Measurements from ENCODE around the gene TCL1B. TPM values are rescaled to one million over a fixed set of nuclear protein-coding genes. Genes with fewer than 3 reads are reported as not detected.

The TCL1B gene
- total and polyA plus RNA-seq, 2 of the 8 experiments (the other 6 are each of a cell fraction or from before 2014, with no cell fraction given), result 9.6 to 11.5 TPM

GRCh38 chr14:95697764-95698163, 11.5 kb downstream of the TCL1B start:
- Histone ChIP-seq H3K23me2 (ENCODE audit: low read depth, low read length) (no peaks in the 10 kb centered on the region), H2BK5ac (ENCODE audit: low read depth, low read length) (no peak overlapping the region), H2BK12ac (ENCODE audit: low read depth, low read length) (no peak overlapping the region), H4K5ac (ENCODE audit: insufficient read length, low read depth, low read length) (no peak overlapping the region), H2BK120ac (replicated peaks; ENCODE audit: low read depth, low read length) (no peak overlapping the region), H3K4me1 (replicated peaks in 1 of 4; ENCODE audit: control insufficient read depth in 3 of 4, insufficient read depth in 4 of 4, low read length in 3 of 4) (peaks cover 6 to 18% (median 13%) of the 10 kb centered on the region in 4 experiments), H2BK15ac (ENCODE audit: low read length) (no peak overlapping the region), H2BK20ac (ENCODE audit: low read length) (no peak overlapping the region), H3K4me3 (ENCODE audit: extremely low read depth in 1 of 4, insufficient read depth in 2 of 4, low read depth in 3 of 4, low read length in 4 of 4) (no peak overlapping the region), H3K23ac (ENCODE audit: insufficient read length) (no peak overlapping the region), H3K56ac (replicated peaks; ENCODE audit: insufficient read length, low read depth, low read length) (no peak overlapping the region), H4K8ac (ENCODE audit: extremely low read depth, insufficient read depth, low read length) (no peak overlapping the region), H3K9me3 (ENCODE audit: insufficient read depth in 2 of 2, low read depth in 1 of 2, low read length in 1 of 2) (no peaks in the 10 kb centered on the region), H3K9ac (replicated peaks in 1 of 4; ENCODE audit: extremely low read depth in 1 of 4, low read depth in 3 of 4, low read length in 3 of 4) (no peak overlapping the region), H3K36me3 (ENCODE audit: control insufficient read depth in 2 of 4, insufficient read depth in 4 of 4, low read length in 3 of 4) (no peaks in the 10 kb centered on the region), H4K20me1 (replicated peaks in 1 of 2; ENCODE audit: control insufficient read depth in 1 of 2, insufficient read depth in 2 of 2, low read length in 2 of 2) (peaks cover 1 to 3% of the 10 kb centered on the region in 2 experiments), H3K79me1 (ENCODE audit: low read depth, low read length) (no peaks in the 10 kb centered on the region), H3K4ac (replicated peaks; ENCODE audit: insufficient read length, low read depth, low read length) (no peak overlapping the region), H3K18ac (ENCODE audit: extremely low read depth, low read length) (no peak overlapping the region), H3K4me2 (ENCODE audit: insufficient read depth in 1 of 2, low read depth in 2 of 2, low read length in 2 of 2) (no peak overlapping the region), H3K79me2 (ENCODE audit: control insufficient read depth in 1 of 2, insufficient read depth in 2 of 2, low read length in 2 of 2) (no peaks in the 10 kb centered on the region), H3K27me3 (replicated peaks in 1 of 4; ENCODE audit: control insufficient read depth in 3 of 4, extremely low read depth in 1 of 4, insufficient read depth in 3 of 4, low read length in 3 of 4) (peaks cover 22 to 55% (median 49%) of the 10 kb centered on the region in 4 experiments), H3K27ac (ENCODE audit: low read depth, low read length) (no peak overlapping the region), H3K14ac (ENCODE audit: insufficient read length) (no peak overlapping the region), H2AK5ac (ENCODE audit: low read depth, low read length) (no peak overlapping the region), H2AFZ (ENCODE audit: low read length) (no peak overlapping the region), H4K91ac (replicated peaks; ENCODE audit: insufficient read length, low read length) (no peak overlapping the region)
- DNase-seq (ENCODE audit: low read depth in 1 of 2, low spot score in 2 of 2), result no peak
- no peak for TF ChIP-seq SP2 (IDR thresholded peaks at IDR 0.05; ENCODE audit: low read length)
- no peak for TF ChIP-seq POU5F1 (IDR thresholded peaks at IDR 0.05; ENCODE audit: low read depth, low read length)
- no peak for TF ChIP-seq FOSL1 (IDR thresholded peaks at IDR 0.05; ENCODE audit: insufficient read depth, low read depth, low read length)
- TF ChIP-seq EZH2 (IDR thresholded peaks at IDR 0.05; ENCODE audit: low read depth, low read length, severe bottlenecking), result no peak
- no peak for TF ChIP-seq MAX (IDR thresholded peaks at IDR 0.05)
- no peak for TF ChIP-seq MAFK (IDR thresholded peaks at IDR 0.05; ENCODE audit: low read depth, low read length)
- no peak for TF ChIP-seq KDM4A (IDR thresholded peaks at IDR 0.05; ENCODE audit: low read depth, low read length, severe bottlenecking)
- 75% methylated on average over 7 of the region's 7 CpGs; no CpG with 5 or more reads in 1 of the 2 experiments for WGBS, 2 experiments (ENCODE audit: extremely low coverage in 1 of 2, insufficient coverage in 1 of 2, insufficient read length in 1 of 2, insufficient replicate concordance in 2 of 2, low coverage in 1 of 2, low lambda C conversion rate in 2 of 2, missing lambda C conversion rate in 1 of 2)
- FAIRE-seq, result no peak
- CTCF ChIA-PET (ENCODE audit: partially characterized antibody), result interaction anchor here (0.6 to 2.8 kb wide), 4 partner anchors 132 to 982 kb away, joined by 3 to 13 read pairs (median 3); no protein-coding TSS in a partner anchor
- POLR2A ChIA-PET (ENCODE audit: partially characterized antibody), result no interaction called here
